Epithelial cell of prostate (primary cell): ENCODE measurements around the gene CD93.

Source experiments
- DNase-seq: peaks from one replicate; pipeline ENCODE4 v3.0.0-alpha.2; 2011; ENCODE audit warnings: low read depth, low spot score
- H3K27ac ChIP-seq: fragments of 450-650 bp; 2 replicates; pipeline ENCODE4 v1.5.1; 2017; ENCODE audit warnings: mild to moderate bottlenecking

The CD93 gene

GRCh38 chr20:23086056-23086566, at the start of gene CD93:
Gene CD93, minus strand, starts transcription at chr20:23086324. Its CDS starts 132 bp downstream, at chr20:23086192.
- DNase-seq: no peak
- H3K27ac ChIP-seq: no peak within 1 kb of the TSS

- no peak for DNase-seq
- H3K27ac ChIP-seq: no peak overlapping the region
These were observed 47.5 kb upstream of the CD93 start for GRCh38 chr20:23133560-23133998.

- DNase-seq: no peak
- no peak overlapping the region for H3K27ac ChIP-seq
These were observed 46.9 kb upstream of the CD93 start for GRCh38 chr20:23132930-23133559.

DNA sequence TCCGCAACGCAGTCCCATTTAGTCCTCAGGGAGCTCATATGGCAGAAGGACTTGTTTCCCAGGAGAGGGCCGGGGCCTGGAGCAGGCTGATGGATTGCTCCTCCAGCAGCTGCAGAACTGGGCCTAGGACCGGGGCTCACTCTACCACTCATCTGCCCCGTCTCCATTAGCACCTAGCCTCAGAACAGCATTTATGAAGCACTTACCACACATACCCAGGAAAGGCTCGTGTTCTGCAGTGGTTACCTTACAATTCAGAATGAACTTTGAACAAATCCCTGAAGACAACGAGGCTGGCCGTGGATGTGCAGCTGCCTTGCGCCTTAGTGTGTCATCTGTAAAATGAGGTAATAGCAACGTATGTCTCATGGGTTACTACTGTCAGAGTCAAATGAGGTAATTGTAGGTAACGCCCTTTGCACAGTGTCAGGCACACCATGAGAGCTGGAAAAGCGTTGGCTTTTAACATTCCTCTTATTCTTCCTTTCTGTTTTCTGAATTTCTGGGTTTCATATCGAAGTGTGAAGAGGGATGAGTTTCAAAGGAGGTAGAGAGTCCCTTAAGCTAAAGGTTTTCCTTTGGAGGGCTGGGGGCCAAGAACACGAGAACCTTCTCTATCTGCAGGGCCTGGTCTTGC, 46.3 kb upstream of the CD93 start:
- H3K27ac ChIP-seq: no peak overlapping the region
- DNase-seq: no peak

DNA sequence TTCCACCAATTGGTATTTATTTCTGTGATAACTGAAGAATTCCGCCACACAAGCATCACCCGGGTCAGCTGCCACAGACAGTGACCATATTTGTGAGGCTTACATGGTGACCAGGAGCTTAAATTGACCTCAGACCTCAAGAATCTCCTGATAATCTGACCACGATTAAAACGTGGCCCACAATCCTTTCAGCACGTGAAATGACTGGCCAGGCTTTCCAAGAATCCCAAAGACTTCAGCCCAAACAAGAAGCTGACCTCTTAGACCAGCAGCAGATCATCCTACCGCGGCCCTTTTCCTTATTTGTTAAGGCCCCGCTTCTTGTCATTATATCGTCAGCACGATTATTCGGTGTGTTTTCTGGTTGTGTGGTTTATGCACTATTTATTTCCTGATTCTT, 45.6 kb upstream of the CD93 start:
- DNase-seq: no peak
- H3K27ac ChIP-seq: no peak overlapping the region

DNA sequence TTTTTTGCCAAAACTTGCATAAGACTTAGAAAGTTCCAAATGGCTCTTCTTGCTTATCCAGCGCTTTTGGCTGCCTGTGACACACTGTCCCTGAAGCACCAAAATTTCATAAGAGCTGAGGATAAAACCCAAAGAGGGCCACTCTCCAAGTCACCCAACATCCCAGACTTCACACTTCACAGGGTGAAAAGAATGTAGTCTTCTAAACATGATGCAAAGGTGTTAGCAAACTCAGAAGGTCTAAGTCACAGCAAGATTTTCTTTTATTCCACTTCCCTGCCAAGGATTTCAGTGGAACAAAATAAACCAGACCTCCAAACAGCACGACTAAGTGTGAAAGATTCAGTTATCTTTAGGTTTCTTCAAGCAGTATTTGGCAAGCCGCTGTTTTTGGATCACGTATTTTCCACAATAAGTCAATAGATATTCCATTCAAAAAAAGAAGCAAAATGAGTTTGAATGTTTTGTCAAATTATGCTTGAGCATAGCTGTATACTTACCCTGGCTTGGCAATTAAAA, 44.6 kb upstream of the CD93 start:
- H3K27ac ChIP-seq: no peak overlapping the region
- no peak for DNase-seq

GRCh38 chr20:23129891-23130621, 43.9 kb upstream of the CD93 start:
- H3K27ac ChIP-seq: no peak overlapping the region
- no peak for DNase-seq

- no peak for DNase-seq
- H3K27ac ChIP-seq: no peak overlapping the region
These were observed 43.1 kb upstream of the CD93 start for GRCh38 chr20:23129266-23129665.

DNA sequence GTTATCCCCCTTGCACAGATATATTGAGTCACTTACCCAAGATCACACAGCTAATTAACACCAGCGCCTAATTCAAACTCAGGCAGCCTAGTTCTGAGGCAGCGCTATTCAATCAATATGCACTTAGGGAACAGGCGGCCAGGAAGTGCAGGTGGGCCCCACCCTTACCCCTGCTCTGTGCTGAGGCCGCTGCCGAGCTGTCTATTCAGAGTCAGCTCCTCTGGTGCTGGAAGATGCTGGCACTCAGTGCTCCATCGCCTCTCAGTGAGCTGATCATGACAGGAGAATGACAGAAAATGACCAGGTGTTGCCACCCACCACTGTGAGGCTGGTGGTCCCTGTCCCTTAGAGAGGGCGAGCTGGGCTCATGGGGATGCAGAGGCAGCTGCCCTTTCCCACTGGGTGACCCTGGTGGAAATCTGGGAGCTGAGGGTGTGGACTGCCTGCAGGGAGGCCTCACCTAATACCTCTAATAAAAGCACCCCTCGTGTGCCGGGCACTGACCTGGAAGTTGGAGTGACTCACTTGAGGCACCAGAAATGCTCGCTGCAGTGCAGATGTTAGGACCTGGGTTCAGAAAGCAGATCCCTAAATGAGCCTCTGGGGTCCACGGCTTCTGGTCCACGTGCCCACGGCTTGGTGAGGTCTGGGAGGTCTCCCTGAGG, 42.5 kb upstream of the CD93 start:
- H3K27ac ChIP-seq: no peak overlapping the region

GRCh38 chr20:23127506-23128279, 41.6 kb upstream of the CD93 start:
- DNase-seq: no peak
- H3K27ac ChIP-seq: no peak overlapping the region

More for the DNA sequence above, 42.5 kb upstream of the CD93 start:
- DNase-seq: no peak

DNA sequence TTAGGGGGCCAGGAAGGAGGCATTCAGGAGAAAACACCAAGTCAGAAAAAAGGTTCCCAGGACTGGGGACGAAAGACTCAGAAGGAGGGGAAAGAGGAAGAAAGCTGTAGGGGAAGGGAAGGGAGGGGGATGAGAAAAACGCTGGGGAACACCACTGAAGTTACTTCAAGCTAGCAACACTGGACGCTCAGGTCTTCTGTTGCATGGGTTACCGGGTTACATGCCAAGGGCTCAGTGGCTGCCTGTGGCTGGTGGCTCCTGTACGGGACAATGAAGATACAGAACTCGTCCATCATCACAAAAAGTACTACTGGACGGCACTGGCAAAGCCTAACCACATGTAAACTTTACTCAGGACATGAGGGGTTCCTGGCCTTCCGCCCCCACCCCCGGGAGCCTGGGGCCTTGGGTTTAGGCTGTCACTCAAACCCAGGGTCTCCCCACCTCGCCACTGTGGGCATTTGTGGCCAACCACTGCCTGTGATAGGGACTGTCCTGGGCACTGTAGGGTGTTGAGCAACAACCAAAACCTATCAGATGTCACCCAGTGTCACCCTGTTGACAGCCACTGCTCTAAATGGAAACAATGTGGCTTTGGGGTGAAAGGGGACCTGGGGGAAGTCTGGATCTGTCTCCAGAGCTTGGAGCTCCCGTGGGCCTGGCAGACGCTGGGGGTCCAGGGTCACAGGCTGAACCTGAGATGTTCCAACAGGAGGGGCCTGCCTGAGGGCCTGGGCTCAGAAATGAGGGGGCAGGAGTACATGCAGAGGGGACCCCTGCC, 40.3 kb upstream of the CD93 start:
- H3K27ac ChIP-seq: no peak overlapping the region
- no peak for DNase-seq

DNA sequence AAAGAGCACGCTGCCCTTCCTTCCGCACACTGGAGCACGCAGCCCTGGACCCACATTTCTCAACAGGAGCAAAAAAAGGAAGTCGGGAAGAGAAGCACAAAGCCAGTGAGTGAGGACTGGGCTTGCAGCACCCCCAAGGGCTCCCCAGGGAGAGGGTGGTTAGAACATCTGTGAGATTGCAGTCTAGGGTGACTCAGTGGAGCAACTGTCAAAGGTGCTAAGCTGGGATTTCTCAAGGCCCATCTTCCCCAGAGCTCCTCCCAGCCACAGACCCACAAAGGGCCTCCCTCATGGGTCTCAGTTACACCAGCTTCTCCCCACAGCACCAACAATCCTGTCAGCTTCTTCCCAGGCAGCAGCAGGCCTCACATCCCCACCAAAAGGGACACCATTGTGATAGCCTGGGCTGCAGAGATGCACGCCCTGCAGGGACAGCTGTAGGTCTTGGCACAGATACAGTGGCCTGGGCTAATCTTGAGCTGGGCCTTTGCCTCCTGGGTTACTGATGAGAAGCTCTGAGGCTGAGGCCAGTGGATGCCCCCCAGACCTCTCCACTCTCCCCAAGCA, 39.6 kb upstream of the CD93 start:
- DNase-seq: no peak
- H3K27ac ChIP-seq: no peak overlapping the region

GRCh38 chr20:23125159-23125558, 39.0 kb upstream of the CD93 start:
- H3K27ac ChIP-seq: no peak overlapping the region
- no peak for DNase-seq

DNA sequence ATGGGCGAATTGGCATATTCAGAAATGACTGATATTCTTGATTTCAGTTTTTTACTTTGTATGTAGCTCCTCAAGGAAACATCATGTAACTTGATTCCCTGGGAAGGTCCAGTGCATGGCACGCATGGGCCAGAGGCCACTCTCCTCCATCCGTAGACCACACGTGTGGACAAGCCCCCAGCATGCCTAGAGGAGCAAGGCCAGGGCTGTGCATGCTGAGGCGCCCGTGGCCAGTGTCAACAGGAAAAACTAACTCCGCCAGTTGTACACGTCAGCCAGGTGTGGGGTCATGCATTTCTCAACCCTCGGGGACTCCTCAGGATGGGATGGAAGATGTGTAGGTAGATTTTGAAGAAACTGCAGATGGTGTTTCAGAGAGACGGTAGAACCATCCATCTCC, 37.8 kb upstream of the CD93 start:
- no peak overlapping the region for H3K27ac ChIP-seq
- DNase-seq: no peak

DNA sequence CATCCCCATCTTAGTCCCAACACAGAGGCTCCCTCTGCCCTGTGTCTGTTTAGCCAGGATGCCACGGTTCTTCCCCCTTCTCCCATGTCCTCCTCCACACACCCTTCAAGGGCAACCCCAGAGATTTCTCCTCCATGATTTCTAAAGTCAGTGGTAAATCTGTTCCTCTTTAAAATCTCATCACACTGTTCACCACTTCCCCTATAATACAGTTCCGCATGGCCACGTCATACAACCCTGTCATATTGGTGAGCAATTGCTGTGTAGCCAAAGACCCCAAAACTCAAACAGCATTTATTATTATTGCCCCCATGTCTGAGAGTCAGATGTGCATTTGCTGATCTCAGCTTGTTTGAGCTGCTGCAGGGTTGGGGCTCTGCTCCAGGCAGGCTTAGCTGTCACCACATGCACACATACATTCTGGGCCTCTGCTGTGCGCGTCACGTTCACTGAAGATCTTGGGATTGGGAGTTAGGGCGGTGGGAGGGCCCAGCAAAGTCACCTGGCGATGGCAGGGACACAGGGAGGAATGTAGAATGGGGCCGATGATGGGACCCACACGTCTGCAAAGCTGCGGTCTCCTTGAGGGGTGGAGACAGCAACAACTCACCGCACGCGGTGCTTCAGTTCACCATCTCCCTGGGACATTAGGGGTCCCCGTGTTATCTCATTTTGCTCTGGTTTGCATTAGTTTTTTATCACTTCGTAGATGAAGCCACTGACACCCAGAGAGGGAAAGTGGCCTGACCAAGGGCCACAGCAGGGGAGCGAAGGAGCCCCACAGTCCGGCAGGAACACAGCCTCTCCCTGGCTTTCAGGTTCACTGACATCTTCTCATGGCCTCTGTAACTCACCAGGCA, 36.9 kb upstream of the CD93 start:
- DNase-seq: no peak
- H3K27ac ChIP-seq: no peak overlapping the region

- no peak for DNase-seq
- no peak overlapping the region for H3K27ac ChIP-seq
These were observed 36.2 kb upstream of the CD93 start for GRCh38 chr20:23122321-23122720.

GRCh38 chr20:23121751-23122320, 35.7 kb upstream of the CD93 start:
- DNase-seq: no peak

More at GRCh38 chr20:23121751-23122320, 35.7 kb upstream of the CD93 start:
- no peak overlapping the region for H3K27ac ChIP-seq
